NCI-H526 treated with DMSO at 0.1 percent for 48 hours (cell line): ENCODE data around the gene MIEF1.
A peak's percentile ranks its signal among the peaks of the same experiment; 100 is the strongest.
"Not testable (repeated sequence)": the region's sequence is repeated elsewhere in the genome, so short reads cannot be mapped to it uniquely, and the experiment has no call there.

Source experiments
- DNase-seq: peaks from one replicate; lab custom pipeline; 2025; lab: John Stamatoyannopoulos, UW

Gene MIEF1

GRCh38 chr22:39513791-39514190 is 11.7 kb downstream of the MIEF1 start:
- DNase-seq: no peak

- no peak for DNase-seq
Observed at GRCh38 chr22:39514373-39514973, 12.4 kb downstream of the MIEF1 start.

- DNase-seq: no peak
Observed at GRCh38 chr22:39515266-39516050, 13.4 kb downstream of the MIEF1 start.

- DNase-seq: no peak
Observed at GRCh38 chr22:39517470-39517869, 15.4 kb downstream of the MIEF1 start.

GRCh38 chr22:39518144-39518786 is 16.2 kb downstream of the MIEF1 start:
- DNase-seq: no peak

GRCh38 chr22:39518996-39519680 is 17.0 kb downstream of the MIEF1 start:
- no peak for DNase-seq

- peak; percentile 91 for DNase-seq
Observed at GRCh38 chr22:39519681-39520225, 17.7 kb downstream of the MIEF1 start.

- peak; percentile 85 for DNase-seq
Observed at GRCh38 chr22:39520226-39521105, 18.4 kb downstream of the MIEF1 start, which contains the start of gene ATF4. ATF4 (plus strand) TSS chr22:39520562; CDS start chr22:39521446, 884 bp downstream.

GRCh38 chr22:39521106-39521885 is 19.2 kb downstream of the MIEF1 start:
- not testable (repeated sequence) for DNase-seq

GRCh38 chr22:39522091-39522490 is 20.0 kb downstream of the MIEF1 start:
- not testable (repeated sequence) for DNase-seq

- DNase-seq: peak; percentile 34
Observed at GRCh38 chr22:39522567-39523300, 20.6 kb downstream of the MIEF1 start.

- no peak for DNase-seq
Observed at GRCh38 chr22:39524089-39524752, 22.1 kb downstream of the MIEF1 start.

GRCh38 chr22:39524753-39525657 is 22.9 kb downstream of the MIEF1 start:
- DNase-seq: no peak

- no peak for DNase-seq
Observed at GRCh38 chr22:39525658-39525975, 23.5 kb downstream of the MIEF1 start.

- no peak for DNase-seq
Observed at GRCh38 chr22:39526736-39527171, 24.7 kb downstream of the MIEF1 start.

- no peak for DNase-seq
Observed at GRCh38 chr22:39527481-39527961, 25.4 kb downstream of the MIEF1 start.

GRCh38 chr22:39528080-39528661 is 26.1 kb downstream of the MIEF1 start:
- no peak for DNase-seq
